IMR-90 (cell line): Measurements from ENCODE around the gene PAX3.

ENCODE experiments used
- BHLHE40 ChIP-seq: fragments of 150-350 bp; IDR thresholded peaks from 2 replicates; pipeline ENCODE4 v1.6.1; 2016; ENCODE audit warnings: mild to moderate bottlenecking, low read depth, low read length
- CEBPB ChIP-seq: IDR thresholded peaks from 2 replicates; pipeline ENCODE4 v1.6.1; 2012; ENCODE audit warnings: low read depth, low read length, improper control_type of control experiment
- CHD1 ChIP-seq: IDR thresholded peaks from 2 replicates; pipeline ENCODE4 v1.6.1; 2012; ENCODE audit warnings: low read depth, low read length, improper control_type of control experiment
- FOS ChIP-seq: fragments of 150-350 bp; IDR thresholded peaks from 2 replicates; pipeline ENCODE4 v1.6.1; 2016; ENCODE audit warnings: low read depth, low read length
- MAZ ChIP-seq: IDR thresholded peaks from 2 replicates; pipeline ENCODE4 v1.6.1; 2012; ENCODE audit warnings: low read depth, mild to moderate bottlenecking, low read length, improper control_type of control experiment, moderate library complexity, borderline replicate concordance
- MXI1 ChIP-seq: IDR thresholded peaks from 2 replicates; pipeline ENCODE4 v1.6.1; 2012; ENCODE audit warnings: low read depth, mild to moderate bottlenecking, low read length, moderate library complexity, borderline replicate concordance
- POLR2A ChIP-seq: IDR thresholded peaks from 2 replicates; pipeline ENCODE4 v1.6.1; 2012; ENCODE audit warnings: mild to moderate bottlenecking, low read depth, low read length
- RAD21 ChIP-seq: IDR thresholded peaks from 2 replicates; pipeline ENCODE4 v1.6.1; 2012; ENCODE audit warnings: low read length, improper control_type of control experiment
- SMC3 ChIP-seq: fragments of 150-350 bp; IDR thresholded peaks from 2 replicates; pipeline ENCODE4 v1.6.1; 2016; ENCODE audit warnings: low read depth, mild to moderate bottlenecking, antibody characterized with exemption, low read length, moderate library complexity
- USF2 ChIP-seq: fragments of 150-350 bp; IDR thresholded peaks from 2 replicates; pipeline ENCODE4 v1.6.1; 2017; ENCODE audit warnings: mild to moderate bottlenecking, antibody characterized with exemption, low read length, low read depth
- TF ChIP-seq, protein P1 (sequence below): conservative IDR thresholded peaks from 2 replicates; pipeline ENCODE4 v1.5.1; 2012; ENCODE audit warnings: mild to moderate bottlenecking, low read depth, low read length, improper control_type of control experiment
- TF ChIP-seq, protein P2 (sequence below): fragments of 150-350 bp; IDR thresholded peaks from 2 replicates; pipeline ENCODE4 v1.6.1; 2016; ENCODE audit warnings: low read depth, mild to moderate bottlenecking, low read length, moderate library complexity, borderline replicate concordance

DNA sequence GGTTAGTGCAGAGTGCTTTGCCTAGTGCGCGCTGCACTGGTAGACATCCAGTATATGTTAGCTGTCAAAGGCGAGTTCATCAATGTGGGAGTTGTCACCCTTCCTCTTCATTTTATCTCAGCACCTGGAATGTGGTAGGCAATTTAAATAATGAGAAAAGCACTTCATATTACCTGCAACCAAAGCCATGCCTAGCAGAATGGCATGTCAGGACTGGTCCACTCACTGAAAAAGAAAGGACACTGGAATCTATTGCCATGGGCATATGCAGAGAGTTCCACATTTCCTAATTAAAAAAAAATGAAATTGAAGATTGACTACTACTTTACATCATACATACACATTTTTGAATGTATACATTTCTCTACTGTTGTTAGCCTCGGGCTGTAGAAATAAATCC, 139.6 kb downstream of the PAX3 start:
- TF ChIP-seq, protein P1, sequence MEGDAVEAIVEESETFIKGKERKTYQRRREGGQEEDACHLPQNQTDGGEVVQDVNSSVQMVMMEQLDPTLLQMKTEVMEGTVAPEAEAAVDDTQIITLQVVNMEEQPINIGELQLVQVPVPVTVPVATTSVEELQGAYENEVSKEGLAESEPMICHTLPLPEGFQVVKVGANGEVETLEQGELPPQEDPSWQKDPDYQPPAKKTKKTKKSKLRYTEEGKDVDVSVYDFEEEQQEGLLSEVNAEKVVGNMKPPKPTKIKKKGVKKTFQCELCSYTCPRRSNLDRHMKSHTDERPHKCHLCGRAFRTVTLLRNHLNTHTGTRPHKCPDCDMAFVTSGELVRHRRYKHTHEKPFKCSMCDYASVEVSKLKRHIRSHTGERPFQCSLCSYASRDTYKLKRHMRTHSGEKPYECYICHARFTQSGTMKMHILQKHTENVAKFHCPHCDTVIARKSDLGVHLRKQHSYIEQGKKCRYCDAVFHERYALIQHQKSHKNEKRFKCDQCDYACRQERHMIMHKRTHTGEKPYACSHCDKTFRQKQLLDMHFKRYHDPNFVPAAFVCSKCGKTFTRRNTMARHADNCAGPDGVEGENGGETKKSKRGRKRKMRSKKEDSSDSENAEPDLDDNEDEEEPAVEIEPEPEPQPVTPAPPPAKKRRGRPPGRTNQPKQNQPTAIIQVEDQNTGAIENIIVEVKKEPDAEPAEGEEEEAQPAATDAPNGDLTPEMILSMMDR: no peak
- TF ChIP-seq POLR2A (no peak), MXI1 (no peak), SMC3 (no peak), BHLHE40 (no peak), RAD21 (no peak), CHD1 (no peak), FOS (no peak), CEBPB (no peak), MAZ (no peak), USF2 (no peak)
- TF ChIP-seq, protein P2, sequence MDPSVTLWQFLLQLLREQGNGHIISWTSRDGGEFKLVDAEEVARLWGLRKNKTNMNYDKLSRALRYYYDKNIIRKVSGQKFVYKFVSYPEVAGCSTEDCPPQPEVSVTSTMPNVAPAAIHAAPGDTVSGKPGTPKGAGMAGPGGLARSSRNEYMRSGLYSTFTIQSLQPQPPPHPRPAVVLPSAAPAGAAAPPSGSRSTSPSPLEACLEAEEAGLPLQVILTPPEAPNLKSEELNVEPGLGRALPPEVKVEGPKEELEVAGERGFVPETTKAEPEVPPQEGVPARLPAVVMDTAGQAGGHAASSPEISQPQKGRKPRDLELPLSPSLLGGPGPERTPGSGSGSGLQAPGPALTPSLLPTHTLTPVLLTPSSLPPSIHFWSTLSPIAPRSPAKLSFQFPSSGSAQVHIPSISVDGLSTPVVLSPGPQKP: no peak
